DND-41 (cell line): Measurements from ENCODE around the gene OVCH1.

Experiments used
- ATAC-seq: fragments of 200-7000 bp; cut with Tn5 transposase; 3 replicates; pipeline ENCODE4 v1.9.1; 2021; ENCODE audit warnings: low read depth; ENCODE audit not compliant: insufficient read depth
- DNase-seq: peaks from one replicate; pipeline ENCODE4 v3.0.0-alpha.2; 2020
- H2AFZ ChIP-seq: 2 replicates; pipeline ENCODE4 v1.6.0; 2012; ENCODE audit warnings: low read depth, low read length
- H3K27ac ChIP-seq: 2 replicates; pipeline ENCODE4 v1.5.1; 2012; ENCODE audit warnings: low read length, inconsistent platforms
- H3K27me3 ChIP-seq: fragments of 200-600 bp; sonication (generic); 2 replicates; pipeline ENCODE4 v1.6.0; 2012; ENCODE audit warnings: low read length, mild to moderate bottlenecking, inconsistent platforms; ENCODE audit not compliant: insufficient read depth, poor library complexity
- H3K36me3 ChIP-seq: 2 replicates; pipeline ENCODE4 v1.5.1; 2012; ENCODE audit warnings: low read length, inconsistent platforms; ENCODE audit not compliant: insufficient read depth
- H3K4me1 ChIP-seq: 2 replicates; pipeline ENCODE4 v1.5.1; 2012; ENCODE audit warnings: mild to moderate bottlenecking, low read length; ENCODE audit not compliant: insufficient read depth
- H3K4me2 ChIP-seq: 2 replicates; pipeline ENCODE4 v1.6.0; 2012; ENCODE audit warnings: mild to moderate bottlenecking, moderate library complexity, low read length, inconsistent platforms; ENCODE audit not compliant: insufficient read depth
- H3K4me3 ChIP-seq, 2 experiments: fragments of 200-600 bp in 1 of 2; shearing (Covaris generic) in 1 of 2; 2 replicates each; pipeline ENCODE4 v1.5.1; 2012 to 2016; ENCODE audit warnings: inconsistent platforms in 2 of 2, low read length in 2 of 2, mild to moderate bottlenecking in 2 of 2, low read depth in 1 of 2, moderate library complexity in 1 of 2
- H3K79me2 ChIP-seq: 2 replicates; pipeline ENCODE4 v1.6.0; 2012; ENCODE audit warnings: low read length, inconsistent platforms; ENCODE audit not compliant: insufficient read depth
- H3K9ac ChIP-seq: 2 replicates; pipeline ENCODE4 v1.6.0; 2012; ENCODE audit warnings: low read depth, mild to moderate bottlenecking, inconsistent platforms, low read length, moderate library complexity
- H3K9me3 ChIP-seq: 2 replicates; pipeline ENCODE4 v1.5.1; 2012; ENCODE audit warnings: low read length, moderate library complexity, mild to moderate bottlenecking, inconsistent platforms; ENCODE audit not compliant: insufficient read depth, severe bottlenecking
- H4K20me1 ChIP-seq: 2 replicates; pipeline ENCODE4 v1.6.0; 2012; ENCODE audit warnings: low read length; ENCODE audit not compliant: insufficient read depth
- CTCF ChIP-seq: IDR thresholded peaks from 2 replicates; pipeline ENCODE4 v1.5.1; 2012; ENCODE audit warnings: borderline replicate concordance, low read length, moderate library complexity, mild to moderate bottlenecking; ENCODE audit not compliant: poor library complexity, severe bottlenecking; ENCODE audit errors: extremely low read depth
- EZH2 ChIP-seq: IDR thresholded peaks from 3 replicates; pipeline ENCODE4 v1.6.1; 2012; ENCODE audit warnings: borderline replicate concordance, low read depth, mild to moderate bottlenecking, moderate library complexity, low read length, inconsistent platforms; ENCODE audit not compliant: severe bottlenecking

Gene OVCH1

DNA sequence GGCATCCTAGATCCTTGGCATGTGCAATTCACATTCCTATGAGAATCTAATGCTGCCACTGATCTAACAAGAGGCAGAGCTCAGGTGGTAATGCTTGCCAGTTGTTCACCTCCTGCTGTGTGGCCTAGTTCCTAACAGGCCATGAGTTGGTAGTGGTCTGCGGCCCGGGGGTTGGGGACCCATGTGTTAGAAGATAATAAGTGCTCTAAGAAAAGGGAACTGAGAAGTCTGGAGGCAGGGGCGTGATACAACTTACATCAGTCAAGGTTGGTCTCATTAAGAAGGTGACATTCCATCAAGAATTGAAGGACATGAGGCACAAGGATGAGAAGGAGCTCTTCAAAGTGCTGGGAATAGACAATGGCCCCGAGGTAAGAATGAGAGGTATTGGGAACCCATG is 49.3 kb downstream of the OVCH1 start:
- H3K4me2 ChIP-seq: no peak overlapping the region
- no peaks in the 10 kb centered on the region for H4K20me1 ChIP-seq
- H3K9ac ChIP-seq: no peak overlapping the region
- H3K9me3 ChIP-seq: no peaks in the 10 kb centered on the region
- no peaks in the 10 kb centered on the region for H3K27me3 ChIP-seq
- TF ChIP-seq CTCF (no peak), EZH2 (no peak)
- no peak overlapping the region for H3K27ac ChIP-seq
- H3K79me2 ChIP-seq: no peaks in the 10 kb centered on the region
- no peaks in the 10 kb centered on the region for H3K36me3 ChIP-seq
- no peaks in the 10 kb centered on the region for H3K4me1 ChIP-seq
- H3K4me3 ChIP-seq: no peak overlapping the region
- DNase-seq: no peak
- ATAC-seq: no peak
- H2AFZ ChIP-seq: no peak overlapping the region

DNA sequence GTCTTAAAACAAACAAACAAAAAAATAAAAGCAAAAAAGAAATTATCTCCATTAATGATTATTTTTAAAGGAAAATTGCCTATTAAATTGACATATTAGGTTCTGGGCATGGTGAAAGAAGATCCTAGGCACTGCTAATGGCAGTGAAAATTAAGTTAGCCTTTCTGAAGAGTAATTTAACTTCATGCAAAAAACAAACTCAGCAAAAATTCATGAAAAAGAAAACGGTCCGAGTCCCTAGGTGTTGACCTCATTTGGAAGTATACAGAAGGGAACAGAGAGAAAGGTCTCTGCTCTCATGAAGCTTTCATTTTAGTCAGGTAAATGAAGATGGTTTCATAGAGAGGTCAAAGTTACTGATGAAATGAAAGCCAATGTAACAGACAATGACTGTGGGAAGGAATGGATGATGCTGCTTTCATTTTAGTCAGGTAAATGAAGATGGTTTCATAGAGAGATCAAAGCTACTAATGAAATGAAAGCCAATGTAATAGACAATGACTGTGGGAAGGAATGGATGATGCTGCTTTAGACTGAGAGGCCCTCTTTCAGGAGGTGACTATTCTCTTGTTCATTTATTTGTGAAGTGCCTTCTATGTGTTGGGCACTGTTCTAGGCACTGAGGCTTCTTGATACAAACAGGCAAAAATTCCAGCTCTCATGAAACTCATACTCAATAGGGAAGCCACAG is 50.1 kb downstream of the OVCH1 start:
- no peak for DNase-seq
- H3K9me3 ChIP-seq: no peaks in the 10 kb centered on the region
- no peak for ATAC-seq

GRCh38 chr12:29439506-29439905 is 58.0 kb downstream of the OVCH1 start:
- no peaks in the 10 kb centered on the region for H3K79me2 ChIP-seq
- no peak for ATAC-seq

More for the DNA sequence above, 50.1 kb downstream of the OVCH1 start:
- no peak overlapping the region for H3K27ac ChIP-seq
- H3K4me3 ChIP-seq: no peak overlapping the region
- H3K79me2 ChIP-seq: no peaks in the 10 kb centered on the region
- H3K9ac ChIP-seq: no peak overlapping the region
- H2AFZ ChIP-seq: no peak overlapping the region
- no peak for TF ChIP-seq CTCF
- TF ChIP-seq EZH2: no peak
- no peak overlapping the region for H3K4me2 ChIP-seq
- no peaks in the 10 kb centered on the region for H3K36me3 ChIP-seq
- no peaks in the 10 kb centered on the region for H3K4me1 ChIP-seq
- H3K27me3 ChIP-seq: no peaks in the 10 kb centered on the region
- H4K20me1 ChIP-seq: no peaks in the 10 kb centered on the region

More at GRCh38 chr12:29439506-29439905, 58.0 kb downstream of the OVCH1 start:
- Histone ChIP-seq H3K4me3 (no peak overlapping the region), H3K27me3 (no peaks in the 10 kb centered on the region), H3K36me3 (no peaks in the 10 kb centered on the region), H3K9me3 (no peaks in the 10 kb centered on the region), H3K27ac (no peak overlapping the region), H3K4me2 (no peak overlapping the region), H3K9ac (no peak overlapping the region), H2AFZ (no peak overlapping the region), H3K4me1 (no peaks in the 10 kb centered on the region), H4K20me1 (no peaks in the 10 kb centered on the region)
- no peak for TF ChIP-seq EZH2
- no peak for TF ChIP-seq CTCF
- no peak for DNase-seq
